Activated CD4-positive, CD25-positive, alpha-beta regulatory T cell treated with anti-CD3 and anti-CD28 coated beads, Interleukin-2, amount 50 U/mL, for 16 hours (primary cell): ENCODE data around the gene GRIK4.

ENCODE experiments used
- DNase-seq: peaks from one replicate; pipeline ENCODE4 v3.0.0-alpha.2; 2020; ENCODE audit warnings: low read depth, low spot score

GRIK4 gene

DNA sequence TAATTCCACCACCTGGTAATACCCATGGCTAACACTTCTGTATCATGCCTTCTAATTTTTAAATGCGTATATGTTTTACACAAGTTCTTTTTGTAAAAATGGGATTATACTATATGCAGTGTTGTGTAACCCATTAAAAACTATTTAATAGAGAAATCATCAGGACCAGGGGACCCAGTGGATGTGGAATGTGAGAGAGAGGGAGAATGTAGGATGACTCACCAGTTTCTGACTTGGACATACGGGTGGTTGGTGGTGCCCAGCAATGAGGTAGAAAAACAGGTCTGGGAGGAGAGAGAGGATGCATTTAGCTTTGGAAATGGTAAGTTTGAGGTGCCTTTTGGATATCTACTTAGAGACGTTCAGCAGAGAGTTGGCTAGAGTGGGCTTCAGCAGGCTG is 400.4 kb downstream of the GRIK4 start:
- no peak for DNase-seq

- DNase-seq: no peak
Observed at GRCh38 chr11:120912504-120912903, 401.0 kb downstream of the GRIK4 start.

- no peak for DNase-seq
Observed at GRCh38 chr11:120912915-120913314, 401.4 kb downstream of the GRIK4 start.

GRCh38 chr11:120914021-120914420 is 402.5 kb downstream of the GRIK4 start:
- no peak for DNase-seq

DNA sequence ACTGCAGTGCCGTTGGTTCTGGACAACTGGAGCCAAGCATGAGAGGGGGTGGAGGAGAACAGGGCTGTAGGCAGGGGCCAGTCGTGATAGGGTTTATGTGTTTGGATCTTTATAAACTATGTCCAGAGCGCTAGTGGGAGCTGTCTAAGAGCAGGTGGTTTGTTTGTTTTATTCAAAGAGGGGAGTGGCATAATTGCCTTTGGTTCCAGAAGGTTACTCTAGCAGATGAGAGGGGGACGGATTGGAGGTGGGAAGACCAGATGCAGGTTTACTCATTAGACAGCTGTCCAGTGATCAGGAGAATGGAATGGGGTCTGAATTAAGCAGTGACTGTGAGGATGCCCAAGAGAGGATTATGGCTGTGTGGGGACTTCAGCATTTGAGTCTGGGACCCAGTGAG is 403.1 kb downstream of the GRIK4 start:
- DNase-seq: no peak

DNA sequence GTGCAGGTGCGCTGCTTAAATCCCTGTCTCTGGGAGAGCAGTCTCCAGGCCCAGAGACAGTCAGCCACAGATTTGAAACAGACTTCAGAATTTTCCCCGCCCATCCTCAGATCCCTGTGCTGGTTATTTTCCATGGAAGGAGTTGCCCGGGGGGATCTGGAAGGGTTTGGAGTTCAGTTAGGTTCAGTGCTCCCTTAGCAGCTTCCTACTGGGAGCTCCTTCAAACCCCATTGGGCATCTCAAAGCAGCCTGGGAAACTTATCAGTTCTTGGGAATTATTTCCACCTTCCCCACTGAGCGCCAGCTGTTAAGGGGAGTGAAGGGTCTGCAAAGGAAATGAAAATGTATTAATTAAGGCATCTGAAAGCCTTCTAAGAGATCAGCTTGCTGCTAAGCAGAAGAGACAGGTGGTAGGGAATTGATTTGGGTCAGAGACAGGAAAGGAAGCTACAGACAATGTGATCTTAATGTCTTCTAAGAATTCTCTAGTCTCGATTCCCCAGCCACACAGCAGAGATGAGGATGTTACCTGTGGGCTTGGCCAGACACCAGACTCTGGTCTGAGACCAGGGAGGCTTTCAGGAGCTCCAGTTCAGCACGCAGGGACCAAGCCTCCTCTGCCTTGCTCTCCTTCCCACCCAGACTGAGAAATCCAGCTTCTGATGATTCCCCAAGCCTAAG is 406.2 kb downstream of the GRIK4 start:
- DNase-seq: no peak

- no peak for DNase-seq
Observed at GRCh38 chr11:120918257-120918656, 406.7 kb downstream of the GRIK4 start.

DNA sequence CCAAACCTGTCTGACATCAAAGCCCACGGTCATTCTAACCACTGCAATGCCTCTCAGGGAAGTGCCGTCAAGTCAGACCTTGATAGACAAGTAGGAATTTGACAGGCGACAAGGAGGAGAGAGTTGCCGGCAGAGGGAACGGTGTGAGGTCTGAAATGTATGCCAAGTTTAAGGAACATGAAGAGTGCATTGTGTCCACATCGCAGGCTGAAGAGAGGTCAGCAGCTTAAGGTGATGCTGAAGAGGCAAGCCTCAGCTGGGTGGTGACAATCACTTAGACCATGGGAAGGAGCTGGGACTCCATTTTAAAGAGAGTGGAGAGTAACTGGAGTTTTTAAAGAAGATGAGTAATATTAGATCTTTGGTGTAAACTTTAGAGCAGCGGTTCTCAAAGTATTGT is 407.5 kb downstream of the GRIK4 start:
- DNase-seq: no peak

GRCh38 chr11:120919566-120919965 is 408.0 kb downstream of the GRIK4 start:
- DNase-seq: no peak

DNA sequence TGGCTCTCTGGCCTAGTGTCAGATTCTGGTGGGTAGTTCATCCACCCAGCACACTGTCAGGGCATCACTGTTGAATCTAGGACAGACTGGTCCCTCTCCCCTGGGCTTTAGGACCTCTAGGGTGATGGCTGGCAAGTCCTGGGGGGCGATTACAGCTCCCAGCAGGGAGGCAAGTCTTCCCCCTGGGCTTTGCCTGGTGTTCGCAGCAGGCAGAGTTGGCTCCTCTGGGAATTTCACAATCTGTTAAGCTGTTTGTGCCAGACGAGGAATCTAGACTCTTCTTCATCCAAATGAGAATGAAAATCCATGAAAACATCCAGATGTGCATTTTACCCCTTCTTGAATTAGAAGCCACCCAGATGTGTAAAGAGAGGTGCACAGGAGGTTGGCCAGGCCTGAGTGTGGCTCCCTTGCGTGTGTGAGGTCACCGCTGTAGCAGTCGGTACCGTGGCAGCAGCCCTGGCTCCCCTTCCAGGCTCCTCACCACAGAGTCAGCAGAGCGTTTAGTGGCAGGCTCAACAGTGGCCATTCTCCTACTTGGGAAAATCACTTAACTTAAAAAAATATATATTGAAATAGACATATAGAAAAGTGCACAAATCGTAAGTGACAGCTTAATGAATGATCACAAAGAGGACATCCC is 412.4 kb downstream of the GRIK4 start:
- DNase-seq: no peak

DNA sequence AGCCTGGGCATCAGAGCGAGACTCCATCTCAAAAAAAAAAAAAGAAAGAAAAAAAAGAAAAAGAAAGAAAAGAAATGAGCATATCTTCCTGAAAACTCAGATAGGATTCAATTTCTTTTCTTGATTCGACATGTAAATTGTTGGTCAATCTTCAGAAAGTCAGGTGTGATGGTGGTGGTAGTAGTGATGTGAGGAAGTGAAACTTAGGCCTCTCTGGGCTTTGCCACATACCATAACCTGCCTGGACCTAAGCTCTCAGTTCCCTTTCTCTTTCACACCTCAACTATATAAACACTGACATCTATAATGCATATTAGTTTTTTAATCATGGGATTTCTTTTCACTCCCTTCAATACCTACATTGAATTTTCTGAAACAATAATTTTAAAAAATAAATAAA is 414.4 kb downstream of the GRIK4 start:
- no peak for DNase-seq

DNA sequence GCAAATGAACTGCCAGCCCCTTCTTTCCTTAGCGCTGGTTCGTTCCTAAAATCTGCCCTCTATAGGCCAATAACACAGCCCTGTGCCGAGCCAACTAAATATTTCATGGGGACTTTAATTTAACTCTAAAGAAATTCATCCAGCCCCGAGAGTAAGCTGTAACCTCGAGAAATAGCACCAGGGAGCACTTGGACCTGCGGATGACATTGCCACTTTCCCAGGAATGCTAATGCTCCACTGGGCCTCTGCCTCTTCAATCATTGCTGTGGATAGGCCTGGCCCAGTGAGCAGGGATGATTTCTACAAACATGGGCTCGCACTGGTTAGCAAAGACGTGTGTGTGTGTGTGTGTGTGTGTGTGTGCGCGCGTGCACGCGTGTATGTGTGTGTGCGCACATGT is 417.1 kb downstream of the GRIK4 start:
- DNase-seq: no peak

DNA sequence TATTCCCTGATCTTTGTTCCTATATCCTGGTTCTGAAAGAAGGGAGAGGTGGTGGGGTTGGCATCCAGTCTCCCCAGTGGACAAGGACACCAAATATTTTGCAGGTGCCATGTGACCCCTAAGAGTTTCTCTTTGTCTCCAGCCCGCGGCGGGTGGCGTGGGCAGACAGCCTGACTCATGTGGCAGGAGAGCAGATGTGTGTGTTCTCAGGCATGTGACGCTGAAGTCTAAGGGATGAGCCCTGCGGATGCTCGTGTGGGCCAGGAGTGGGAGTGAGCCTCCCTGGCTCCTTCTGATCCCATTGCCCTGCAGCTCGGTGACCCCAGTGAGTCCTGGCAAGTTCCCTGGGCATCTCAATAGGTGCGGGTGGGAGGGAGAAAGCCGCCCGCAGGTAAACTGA is 417.5 kb downstream of the GRIK4 start:
- DNase-seq: no peak

DNA sequence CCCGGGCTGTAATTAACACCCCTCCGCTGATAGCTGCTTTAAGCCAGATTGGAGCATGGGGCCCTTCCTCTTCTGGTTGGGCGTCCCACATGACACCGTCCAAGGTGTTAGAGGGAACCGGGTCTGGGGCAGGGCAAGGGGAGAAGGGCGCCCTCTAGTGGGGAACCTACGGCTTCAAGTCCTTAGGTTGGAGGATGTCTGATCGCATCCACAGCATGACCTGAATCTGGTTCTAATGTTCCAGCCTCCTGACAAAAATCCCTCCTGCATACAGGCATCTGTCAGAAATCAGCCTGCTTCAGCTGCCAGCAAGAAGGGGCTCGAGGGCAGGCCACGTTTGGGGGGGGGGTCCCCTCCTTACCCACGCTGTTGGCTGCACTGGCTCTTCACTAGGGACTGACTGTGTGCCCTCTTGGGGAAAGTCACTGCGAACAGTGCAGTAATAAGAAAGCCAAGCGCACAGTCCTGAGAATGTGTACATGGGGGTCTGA is 418.2 kb downstream of the GRIK4 start:
- no peak for DNase-seq

- DNase-seq: no peak
Observed at GRCh38 chr11:120931057-120931779, 419.7 kb downstream of the GRIK4 start.

DNA sequence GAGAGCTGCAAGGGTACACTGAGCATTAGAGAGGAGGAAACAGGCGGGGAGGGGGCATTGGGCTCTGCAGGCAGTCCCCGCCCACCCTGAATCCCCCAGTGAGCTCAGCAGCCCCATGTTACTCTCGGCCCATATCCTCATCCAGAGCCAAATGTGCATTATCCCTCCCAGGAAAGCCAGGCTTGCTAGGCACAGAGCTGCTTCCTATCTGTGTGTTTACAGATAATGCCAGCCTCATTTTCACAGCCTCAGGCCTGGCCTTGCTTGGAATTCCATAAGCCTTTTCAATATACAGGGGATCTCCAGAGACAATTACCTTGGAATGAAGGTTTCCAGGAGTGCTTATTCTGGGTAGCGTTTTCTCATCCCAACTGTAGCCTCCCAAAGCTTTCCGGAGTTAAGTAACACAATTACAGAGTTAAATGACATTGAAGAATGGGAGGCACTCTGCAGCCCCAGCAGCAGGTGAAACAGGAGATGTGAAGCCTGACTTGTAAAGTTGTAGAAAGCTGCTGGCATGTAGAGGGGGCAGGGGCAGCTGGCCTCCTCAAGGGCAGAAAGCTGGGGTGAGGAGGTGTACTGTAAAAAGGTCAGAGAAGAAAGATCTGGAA is 420.9 kb downstream of the GRIK4 start:
- DNase-seq: no peak

DNA sequence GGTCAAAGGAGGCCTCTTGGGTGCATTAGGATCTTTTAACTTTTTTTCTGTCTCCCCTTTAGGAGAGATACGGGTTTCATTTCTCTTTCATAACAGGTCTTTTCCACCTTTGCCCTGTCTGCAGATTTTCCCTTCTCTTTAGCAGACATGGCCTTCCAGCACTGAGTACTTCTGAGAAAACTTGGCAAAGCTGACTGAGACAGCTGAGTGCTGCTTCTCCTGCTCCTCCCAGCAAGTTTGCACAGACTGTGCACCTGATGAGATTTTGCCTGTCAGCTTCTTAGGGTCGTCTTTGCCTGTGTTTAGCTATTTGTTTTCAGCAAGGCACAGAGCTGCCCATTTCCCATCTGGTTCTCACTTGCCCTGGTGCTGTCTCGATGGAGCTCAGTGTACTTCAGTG is 424.8 kb downstream of the GRIK4 start:
- DNase-seq: no peak

- DNase-seq: no peak
Observed at GRCh38 chr11:120937501-120937900, 426.0 kb downstream of the GRIK4 start.

- DNase-seq: no peak
Observed at GRCh38 chr11:120938260-120938659, 426.7 kb downstream of the GRIK4 start.

- no peak for DNase-seq
Observed at GRCh38 chr11:120940160-120940848, 428.8 kb downstream of the GRIK4 start.

DNA sequence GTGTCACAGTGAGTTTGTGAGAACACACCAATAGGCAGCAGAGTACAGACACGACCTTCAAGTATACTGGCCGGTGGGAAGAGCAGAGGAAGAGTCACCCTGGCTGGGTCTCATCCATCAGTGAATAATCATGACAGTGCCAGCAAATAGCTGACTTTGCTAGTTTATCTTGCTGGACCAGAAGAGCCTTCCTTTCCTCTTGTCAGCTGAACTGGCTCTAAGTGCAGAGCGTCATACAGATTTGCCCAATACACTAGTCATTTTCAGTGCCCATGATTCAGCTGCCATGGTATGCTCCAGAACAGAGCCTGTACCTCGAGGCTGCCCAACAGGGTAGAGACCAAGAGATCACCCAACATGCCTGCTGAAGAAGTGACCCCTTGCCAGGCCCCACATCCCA is 429.5 kb downstream of the GRIK4 start:
- no peak for DNase-seq

DNA sequence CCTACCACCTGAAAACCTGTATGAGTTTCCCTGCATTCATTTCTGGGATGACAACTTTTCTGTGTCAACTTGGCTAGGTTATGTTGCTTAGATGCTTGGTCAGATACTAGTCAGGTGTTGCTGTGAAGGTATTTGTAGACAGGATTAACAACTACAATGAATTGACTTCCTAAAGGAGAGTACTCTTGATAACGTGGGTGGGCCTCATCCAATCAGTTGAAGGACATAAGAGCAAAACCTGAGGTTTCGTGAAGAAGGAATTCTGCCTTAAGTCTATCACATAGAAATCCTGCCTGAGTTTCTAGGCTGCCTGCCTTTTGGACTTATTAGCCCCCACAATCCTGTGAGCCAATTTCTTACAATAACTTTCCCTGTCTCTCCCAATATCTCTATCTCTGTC is 431.2 kb downstream of the GRIK4 start:
- no peak for DNase-seq
